Activated CD4-positive, alpha-beta T cell treated with anti-CD3 and anti-CD28 coated beads, Interleukin-2, amount 50 U/mL, for 1 hour (primary cell): Measurements from ENCODE around the gene PHACTR1.

ENCODE experiments used
- DNase-seq: peaks from one replicate; pipeline ENCODE4 v3.0.0-alpha.2; 2020

The PHACTR1 gene

DNA sequence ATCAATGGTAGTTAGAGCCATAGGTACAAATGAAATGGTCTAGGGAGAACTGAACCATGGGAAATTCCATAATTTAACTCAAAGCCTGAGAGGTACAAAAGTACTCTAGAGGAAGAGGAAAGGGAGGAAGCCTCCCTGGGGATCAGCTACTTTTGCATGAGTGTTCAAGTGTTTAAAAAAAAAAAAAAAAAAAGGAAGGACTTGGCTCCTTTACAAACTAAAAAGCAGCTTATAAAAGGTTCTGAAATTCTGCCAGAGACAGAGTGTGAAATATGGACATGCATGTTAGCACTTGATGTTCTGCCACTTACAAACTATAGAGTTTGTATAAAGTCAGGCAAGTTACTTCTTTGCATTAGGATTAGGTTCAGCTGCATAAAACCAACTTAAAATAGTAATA, 321.7 kb downstream of the PHACTR1 start:
- DNase-seq: no peak

DNA sequence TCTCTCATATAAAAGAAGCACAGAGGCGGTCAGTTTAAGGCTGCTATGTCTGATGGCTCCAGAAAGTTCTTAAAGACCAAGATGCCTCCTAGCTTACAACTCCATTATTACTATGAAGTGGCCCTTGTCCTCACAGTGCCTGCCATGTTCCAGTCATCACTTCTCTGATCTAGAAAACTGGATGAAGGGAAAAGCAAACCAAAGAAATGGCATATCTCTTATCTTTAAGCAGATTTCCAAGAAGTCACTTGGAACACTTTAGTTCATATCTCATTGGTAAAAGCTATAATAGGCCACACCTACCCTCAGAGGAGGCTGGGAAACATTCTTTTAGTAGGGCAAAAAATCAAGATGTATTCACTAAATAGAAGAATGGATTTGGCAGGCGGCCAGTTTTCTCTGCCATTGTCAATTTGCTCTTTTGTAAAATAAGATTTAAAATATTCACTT, 322.2 kb downstream of the PHACTR1 start:
- no peak for DNase-seq

- no peak for DNase-seq
Observed at GRCh38 chr6:13044390-13044789, 327.8 kb downstream of the PHACTR1 start.

- DNase-seq: no peak
Observed at GRCh38 chr6:13044896-13045295, 328.3 kb downstream of the PHACTR1 start.

- DNase-seq: no peak
Observed at GRCh38 chr6:13045676-13046075, 329.1 kb downstream of the PHACTR1 start.

GRCh38 chr6:13046084-13046483, 329.5 kb downstream of the PHACTR1 start:
- DNase-seq: no peak

GRCh38 chr6:13048113-13048512, 331.5 kb downstream of the PHACTR1 start:
- DNase-seq: no peak

GRCh38 chr6:13049666-13050254, 333.2 kb downstream of the PHACTR1 start:
- DNase-seq: no peak

- no peak for DNase-seq
Observed at GRCh38 chr6:13053006-13053461, 336.5 kb downstream of the PHACTR1 start.

GRCh38 chr6:13058051-13058450, 341.5 kb downstream of the PHACTR1 start:
- no peak for DNase-seq

- DNase-seq: no peak
Observed at GRCh38 chr6:13059026-13059425, 342.5 kb downstream of the PHACTR1 start.

DNA sequence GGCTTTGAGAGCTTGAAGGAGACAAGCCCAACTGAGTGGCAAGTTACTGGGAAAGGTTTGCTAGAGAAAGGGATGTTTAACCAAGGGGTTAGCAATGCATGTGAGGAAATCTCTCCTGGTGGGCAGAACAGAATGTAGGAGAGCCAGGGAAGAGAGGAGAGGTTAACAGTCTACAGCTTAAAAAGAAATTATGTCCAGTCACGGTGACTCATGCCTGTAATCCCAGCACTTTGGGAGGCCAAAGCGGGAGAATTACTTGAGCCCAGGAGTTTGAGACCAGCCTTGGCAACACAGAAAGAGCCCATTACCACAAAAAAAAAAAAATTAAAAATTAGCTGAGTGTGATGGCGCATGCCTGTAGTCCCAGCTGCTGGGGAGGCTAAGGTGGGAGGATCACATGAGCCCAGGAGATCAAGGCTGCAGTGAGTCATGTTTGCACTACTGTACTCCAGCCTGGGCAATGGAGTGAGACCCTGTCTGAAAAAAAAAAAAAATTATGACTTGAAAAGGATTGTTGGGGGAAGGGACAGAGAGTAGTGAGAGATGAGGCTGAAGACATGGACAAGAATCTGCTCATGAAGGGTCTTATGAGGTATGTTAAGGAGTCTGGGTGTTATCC, 346.8 kb downstream of the PHACTR1 start:
- no peak for DNase-seq

DNA sequence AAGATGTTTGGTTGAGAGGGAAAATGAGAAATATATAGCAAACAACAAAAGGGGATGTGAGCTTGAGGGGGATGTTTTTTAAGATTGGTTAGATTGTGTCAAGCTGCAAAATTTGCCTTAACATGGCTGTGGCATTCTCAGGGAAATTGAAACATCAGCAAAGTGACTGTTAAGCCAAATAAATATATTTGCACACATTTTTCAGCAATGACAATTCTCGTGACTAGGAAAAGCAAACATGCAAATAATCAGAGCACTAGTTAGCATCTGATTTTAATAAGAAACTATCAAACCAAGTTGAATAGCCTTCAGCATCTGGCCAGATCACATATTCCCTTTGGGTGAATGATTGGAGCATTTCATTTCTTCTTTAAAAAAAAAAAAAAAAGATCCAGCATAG, 349.0 kb downstream of the PHACTR1 start:
- no peak for DNase-seq

- no peak for DNase-seq
Observed at GRCh38 chr6:13066050-13066449, 349.5 kb downstream of the PHACTR1 start.

DNA sequence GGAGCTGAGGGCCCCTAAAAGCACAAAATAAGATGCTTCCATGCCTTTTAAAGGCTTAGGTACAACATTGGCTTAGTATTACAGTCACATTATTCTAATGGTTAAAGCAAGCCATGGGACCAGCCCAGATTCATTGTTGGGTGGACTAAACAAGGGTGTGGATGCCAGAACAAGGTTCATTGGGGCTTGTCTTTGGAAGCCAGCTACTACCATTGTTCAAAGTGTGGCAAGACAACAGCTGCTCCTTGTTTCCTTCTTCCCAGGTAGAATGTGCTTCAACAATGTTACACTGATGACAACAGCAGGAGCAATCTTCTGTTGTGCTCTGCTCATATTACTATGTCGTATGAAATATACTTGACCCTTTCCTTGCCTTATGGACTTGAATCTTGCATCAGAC, 350.3 kb downstream of the PHACTR1 start:
- DNase-seq: no peak

DNA sequence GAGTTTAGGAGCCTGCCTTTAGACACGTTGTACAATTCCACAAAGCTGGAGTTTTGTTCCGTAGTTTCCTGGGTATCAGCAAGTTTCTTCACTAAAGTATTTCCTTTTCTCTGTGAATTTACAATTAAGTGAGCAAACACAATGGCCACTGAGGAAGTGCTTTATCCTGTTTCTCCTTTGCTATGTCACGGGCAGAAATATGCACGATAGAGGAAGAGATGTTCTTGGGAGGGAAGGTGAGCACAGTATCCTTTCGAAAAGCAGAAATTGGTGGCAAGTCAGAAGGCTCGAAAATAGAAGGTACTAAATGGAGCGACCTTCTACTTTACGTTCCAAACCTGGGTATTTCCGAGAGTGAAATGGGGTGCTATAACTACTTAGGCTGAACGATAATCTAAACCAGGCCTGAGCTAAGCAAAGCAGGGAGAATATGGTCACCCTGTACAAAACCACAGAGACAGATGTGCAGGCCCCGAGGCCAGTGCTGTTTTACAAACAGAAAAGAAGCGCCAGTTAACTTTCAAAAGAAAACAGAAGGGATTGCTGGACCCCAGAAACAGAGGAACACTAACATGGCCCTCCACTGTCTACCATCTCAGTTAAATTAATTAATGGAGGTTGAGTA, 352.1 kb downstream of the PHACTR1 start:
- no peak for DNase-seq

DNA sequence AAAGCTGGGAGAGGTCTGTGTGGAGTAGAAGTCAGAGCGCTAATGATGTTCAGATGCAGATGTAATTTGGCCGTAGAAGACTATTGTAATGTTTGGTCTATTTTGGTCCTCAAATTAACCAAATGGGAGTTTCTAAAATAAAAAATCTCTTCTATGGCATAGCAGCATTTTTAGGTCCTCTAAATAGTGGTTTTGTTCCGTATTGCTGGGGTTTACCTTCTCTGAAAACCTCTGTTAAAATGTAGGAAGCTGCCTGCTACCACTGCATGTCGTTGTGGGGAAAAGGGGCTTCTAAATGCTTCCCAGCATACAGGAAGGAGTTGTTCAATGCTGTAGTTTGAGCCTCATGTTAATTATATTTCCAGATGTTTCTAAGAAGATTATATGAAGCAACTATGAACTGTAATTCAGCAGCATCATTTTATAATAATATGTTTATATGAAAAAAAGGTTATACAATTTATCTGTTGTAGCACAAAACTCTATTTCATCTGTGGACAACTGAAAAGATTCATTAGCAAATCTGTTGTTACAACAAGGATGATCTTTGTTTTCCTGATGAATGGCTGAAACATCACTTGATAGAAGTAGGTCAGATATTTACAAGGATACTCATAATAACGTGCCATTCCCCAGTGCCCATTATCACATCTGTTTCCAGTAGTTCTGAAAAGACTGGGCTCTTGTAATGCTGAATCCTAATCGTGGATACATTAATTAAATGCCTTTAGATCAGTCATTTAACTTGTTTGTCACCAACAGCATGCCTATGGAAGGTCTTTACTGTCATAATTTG, 355.2 kb downstream of the PHACTR1 start:
- DNase-seq: no peak

- no peak for DNase-seq
Observed at GRCh38 chr6:13072686-13073347, 356.2 kb downstream of the PHACTR1 start.

- no peak for DNase-seq
Observed at GRCh38 chr6:13074415-13075140, 358.0 kb downstream of the PHACTR1 start.

- DNase-seq: no peak
Observed at GRCh38 chr6:13075141-13075845, 358.7 kb downstream of the PHACTR1 start.

DNA sequence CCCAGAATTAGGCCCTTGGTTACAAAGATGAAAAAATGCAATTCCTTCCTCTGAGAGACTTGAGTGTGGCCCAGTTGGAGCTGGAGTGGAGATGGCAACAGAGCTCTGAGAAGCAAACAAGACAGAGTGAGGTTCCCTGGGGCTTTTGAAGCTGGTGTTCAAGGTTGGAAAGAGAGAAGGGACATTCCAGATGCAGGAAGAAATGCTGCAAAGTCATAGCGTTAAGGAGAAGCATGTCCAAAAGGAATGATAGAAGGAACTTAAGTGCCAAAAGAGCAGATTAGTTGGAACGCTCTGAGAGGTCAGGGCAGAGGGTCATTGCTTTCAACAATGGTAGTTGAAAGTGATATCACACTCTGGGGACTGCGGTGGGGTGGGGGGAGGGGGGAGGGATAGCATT, 360.0 kb downstream of the PHACTR1 start:
- no peak for DNase-seq

DNA sequence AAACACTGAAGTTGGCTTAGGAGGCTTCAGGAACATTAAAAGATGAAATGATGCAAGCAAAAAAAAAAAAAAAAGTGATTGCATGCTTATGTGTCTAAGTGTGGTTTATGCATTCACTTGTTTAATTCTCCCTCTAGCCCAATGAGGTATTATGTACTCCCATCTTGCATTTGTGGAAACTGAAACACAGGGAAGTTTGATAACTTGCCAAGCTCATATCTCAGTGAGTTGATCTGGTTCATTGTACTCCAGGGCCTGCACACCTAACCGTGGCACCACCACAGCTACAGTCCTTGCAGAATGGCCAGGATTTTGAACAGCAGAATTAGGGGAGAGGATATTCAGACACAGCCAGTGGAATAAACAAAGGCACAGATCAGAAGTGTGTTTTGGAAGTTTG, 360.6 kb downstream of the PHACTR1 start:
- DNase-seq: no peak
